Stimulated activated CD8-positive, alpha-beta memory T cell treated with anti-CD3 and anti-CD28 coated beads, Interleukin-2, amount 100 ng/mL, for 48 hours (primary cell): ENCODE measurements around the gene SH3GL1.
"Not testable (repeated sequence)": the region's sequence is repeated elsewhere in the genome, so short reads cannot be mapped to it uniquely, and the experiment has no call there.

Experiments
- DNase-seq, 2 donors: peaks; one replicate each; pipeline ENCODE4 v3.0.0-alpha.2; 2020; ENCODE audit warnings: low read depth in 2 of 2

SH3GL1 gene

DNA sequence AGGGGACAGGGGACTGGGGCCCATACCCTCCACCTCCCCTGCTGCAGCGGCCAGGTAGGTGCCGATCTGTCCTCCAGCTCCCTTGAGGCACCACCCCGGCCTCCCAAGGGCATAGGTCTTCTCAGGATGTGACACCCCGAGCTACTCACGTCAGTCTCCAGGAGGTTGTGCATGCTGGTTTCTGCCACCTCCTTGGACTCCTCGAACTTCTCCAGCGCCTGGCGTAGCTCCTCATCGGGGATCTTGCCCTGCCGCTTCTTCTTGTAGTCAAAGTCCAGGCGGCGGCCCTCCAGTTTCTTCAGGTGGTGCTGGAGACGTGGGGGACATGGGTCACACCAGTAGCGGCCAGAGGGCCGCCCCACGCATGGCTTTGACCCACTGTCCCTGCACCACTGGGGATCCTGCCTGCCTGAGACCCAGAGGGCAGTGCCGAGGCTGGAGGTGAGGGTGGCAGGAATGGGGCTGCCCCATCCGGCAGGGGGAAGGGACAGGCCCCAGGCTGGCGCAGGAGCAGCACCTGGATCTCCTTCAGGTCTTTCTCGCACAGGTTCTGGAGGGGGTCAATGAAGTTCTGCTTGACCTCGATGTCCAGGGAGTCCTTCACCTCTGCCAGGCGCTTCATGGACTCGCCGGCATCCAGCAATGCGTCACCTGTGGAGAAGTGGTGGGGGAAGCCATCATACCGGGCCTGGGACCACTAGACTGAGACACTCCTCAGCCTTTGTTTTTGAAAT, 36.6 kb downstream of the SH3GL1 start:
- no peak for DNase-seq

DNA sequence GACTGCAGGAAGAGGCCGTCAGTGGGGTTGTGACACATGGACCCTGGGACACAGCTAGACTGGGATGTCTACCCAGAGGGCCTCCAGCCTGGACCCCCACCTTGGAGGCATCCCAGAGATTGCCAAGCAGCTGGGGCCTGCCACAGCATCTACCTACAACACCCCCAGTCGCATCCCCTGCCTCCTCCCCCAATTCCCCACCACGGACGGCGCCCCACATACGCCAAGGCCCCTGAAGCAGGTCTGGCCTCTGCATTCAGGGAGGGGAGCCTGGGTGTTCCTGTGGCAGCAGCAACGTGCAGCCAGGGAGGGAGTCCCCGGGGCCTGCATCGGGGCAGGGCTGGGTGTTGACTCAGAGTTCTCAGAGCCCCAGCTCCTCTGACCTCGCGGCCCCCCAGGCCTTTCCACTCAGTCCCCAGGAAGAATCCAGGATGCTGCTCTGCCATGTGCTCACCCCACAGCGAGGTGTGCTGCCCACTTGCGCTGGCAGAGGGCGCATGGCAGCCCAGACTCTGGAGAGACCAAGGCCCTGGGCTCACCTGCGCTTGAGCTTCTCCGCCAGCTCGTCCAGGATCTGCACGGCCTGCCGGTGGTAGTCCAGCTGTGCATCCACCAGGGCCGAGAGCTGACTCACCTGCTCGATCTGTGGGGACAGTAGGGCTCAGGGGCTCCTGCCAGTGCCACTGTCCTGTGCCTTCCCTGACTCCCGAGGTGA, 37.4 kb downstream of the SH3GL1 start:
- no peak for DNase-seq

DNA sequence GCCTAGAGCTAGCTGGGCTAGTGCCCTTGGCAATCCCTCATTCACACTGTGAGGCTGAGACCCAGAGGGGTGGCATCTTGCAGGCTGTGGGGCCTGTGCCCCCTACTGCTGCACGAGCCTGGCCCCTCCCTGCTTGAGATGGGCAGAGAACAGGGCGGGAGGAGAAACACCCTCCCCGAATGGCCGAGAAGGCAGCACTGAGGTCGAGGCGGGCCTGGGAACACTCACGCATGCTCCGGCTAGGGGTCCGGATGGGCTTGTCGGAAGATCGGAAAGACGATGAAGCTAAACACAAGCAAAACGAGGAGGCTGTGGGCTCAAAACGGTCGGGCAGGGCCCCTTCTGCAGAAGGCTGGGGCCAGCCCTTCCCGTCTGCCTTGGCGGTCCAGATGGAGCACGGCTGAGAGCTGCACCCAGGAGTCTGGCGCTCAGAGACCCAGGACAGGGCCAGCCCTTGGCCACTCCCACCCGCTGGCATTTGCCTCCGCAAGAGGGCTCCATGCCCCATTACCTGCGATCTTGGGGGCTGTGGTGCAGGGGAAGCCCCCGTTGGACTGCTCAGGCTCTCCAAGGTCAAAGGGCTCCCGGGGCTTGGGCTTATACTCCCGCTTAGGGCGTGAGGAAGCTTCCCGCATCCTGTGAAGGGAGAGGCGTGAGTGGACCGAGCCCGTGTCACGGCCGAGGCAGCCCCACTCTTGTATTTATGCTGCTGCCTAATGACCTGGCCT, 38.1 kb downstream of the SH3GL1 start:
- DNase-seq, result no peak

DNA sequence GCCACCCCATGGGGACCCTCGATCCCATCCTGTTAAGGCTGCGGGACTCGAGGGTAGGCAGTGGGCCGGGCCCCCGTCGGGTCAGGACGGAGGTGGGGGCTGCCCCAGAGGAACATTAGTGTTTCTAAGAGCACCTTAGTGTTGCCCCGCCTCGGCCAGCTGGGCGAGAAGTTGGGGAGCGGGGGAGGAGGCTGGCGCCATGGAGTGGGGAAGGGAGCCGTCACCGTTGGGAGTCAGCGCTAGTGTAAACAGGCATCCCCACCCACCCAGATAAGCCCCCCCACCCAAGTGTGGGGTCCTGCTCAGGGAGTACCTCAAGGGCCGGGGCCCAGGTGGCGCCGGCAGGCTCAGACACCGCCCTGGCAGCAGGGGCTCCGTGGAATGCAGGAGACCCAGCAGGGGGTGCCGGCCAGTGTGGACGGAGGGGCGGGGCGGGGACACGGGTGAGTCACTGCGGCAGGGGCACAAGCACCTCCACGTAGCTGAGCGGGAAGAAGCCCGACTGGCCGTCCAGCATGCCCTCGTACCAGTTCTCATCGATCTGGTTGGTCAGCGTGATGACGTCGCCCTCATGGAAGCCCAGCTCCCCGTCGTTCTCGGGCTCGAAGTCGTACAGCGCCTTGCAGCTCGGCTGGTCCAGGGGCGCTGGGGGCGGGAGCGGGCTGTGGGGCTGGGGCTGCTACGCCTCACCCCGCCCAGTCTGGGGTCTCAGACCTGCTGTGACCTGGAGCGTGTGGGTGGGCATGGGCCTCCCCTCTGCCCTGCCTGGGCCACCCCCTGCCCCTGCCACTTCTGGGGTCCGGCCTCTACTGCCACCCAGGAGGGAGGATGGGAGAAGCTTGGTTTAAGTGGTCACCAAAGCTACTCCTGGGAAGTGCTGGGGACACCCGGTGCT, 38.9 kb downstream of the SH3GL1 start:
- DNase-seq, result no peak

DNA sequence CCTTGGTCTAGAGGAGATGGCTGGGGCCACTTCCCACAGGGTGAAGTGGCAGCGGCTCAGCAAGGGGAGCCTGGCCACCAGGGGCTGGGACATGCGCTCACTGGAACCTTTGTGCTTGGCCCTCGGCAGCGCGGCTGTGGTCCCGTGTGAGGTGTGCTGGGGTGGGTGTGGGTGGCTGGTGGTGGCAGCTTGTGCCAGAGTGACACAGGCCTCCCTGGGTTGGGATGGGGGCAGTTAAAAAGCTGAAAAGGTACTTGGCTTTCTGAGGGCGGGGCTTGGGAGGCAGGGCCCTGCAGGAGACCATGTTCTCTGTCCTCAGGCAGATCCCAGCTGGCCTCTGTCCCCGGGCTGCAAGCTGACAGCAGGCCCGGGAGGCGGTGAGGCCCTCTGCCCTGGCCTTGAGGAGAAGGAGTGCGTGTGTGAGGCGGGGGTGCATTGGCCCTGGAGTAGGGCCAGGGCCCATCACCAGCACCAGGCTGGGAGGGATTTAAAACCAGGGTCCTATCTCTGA, 39.7 kb downstream of the SH3GL1 start:
- DNase-seq, result no peak

DNA sequence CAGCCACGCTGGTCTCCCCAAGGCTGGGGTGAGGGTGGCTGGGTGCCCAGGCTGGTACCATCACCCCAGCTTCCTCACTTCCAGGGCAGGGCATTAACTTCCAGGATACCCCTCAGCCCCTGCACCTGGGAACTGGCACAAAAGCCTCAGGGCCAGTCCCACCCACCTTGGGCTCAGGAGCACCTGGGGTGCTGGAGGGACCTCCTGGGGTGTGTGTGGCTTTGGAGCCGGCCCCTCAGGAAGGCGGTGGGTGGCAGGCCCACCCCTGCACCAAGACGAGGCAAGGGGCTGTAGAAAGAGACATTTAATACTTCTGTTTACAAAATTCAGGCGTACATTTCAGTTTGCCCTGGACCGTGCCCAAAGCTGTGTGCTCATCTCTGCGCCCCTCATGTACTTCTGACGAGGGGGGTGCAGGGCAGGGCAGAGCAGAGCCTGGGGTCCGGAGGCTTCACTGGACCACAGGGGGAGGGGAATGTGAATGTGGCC, 40.2 kb downstream of the SH3GL1 start:
- no peak for DNase-seq

DNA sequence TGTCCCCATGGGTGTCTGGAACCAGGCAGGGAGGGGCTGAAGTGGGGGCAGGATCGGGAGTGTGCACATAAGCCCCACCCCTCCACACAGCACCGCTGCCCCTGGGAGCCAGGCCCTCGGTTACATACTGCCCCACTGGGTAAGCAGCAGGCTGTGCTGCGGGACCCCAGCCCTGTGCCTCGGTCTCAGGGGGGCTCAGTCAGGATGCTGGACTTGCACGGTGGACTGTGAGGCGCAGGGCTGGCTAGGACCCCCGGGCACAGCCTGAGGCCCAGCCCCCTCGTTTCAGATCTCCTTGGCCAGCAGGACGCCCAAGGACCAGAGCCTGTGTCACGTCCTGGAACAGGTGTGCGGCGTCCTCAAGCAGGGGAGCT, 40.7 kb downstream of the SH3GL1 start:
- DNase-seq, result no peak

DNA sequence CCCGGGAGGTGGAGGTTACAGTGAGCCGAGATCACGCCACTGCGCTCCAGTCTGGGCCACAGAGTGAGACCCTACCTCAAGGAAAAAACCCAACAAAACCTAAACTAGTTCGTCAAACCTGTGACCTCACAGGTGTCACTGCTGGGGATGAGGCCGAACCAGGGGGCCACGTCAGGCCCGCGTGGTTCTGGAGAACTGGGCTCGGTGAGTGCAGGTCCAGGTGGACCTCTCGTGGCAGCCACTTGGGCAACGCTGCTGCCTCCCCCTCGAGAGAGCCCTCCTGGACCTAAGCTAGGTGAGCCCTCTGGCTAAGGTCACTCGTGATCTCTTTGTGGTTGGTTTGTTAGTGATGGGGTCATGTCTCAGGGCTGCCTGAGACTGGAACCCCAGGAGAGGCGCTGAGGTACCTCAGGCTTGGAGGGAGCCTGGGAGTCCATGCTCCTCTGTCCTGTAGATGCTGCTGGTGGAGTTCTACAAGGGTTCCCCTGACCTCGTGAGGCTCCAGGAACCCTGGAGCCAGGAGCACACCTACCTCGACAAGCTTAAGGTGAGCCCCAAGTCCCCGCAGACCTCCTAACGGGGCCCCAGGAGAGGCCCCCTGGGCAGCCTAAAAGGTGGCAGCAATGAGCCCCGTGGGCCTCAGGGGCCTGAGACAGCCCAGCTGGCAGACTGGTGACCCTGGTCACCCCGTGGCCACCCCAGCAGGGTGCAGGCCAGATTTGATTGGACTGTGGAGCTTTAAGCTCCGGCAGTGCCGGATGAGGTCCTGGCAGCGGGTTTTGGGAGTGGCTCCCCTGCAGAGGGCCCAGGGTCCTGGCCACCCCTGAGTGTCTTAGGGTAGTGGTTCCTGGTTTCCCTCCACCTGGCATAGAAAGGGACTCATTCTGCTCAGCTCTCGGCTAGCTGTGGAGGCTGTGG, 41.4 kb downstream of the SH3GL1 start:
- DNase-seq, result no peak

DNA sequence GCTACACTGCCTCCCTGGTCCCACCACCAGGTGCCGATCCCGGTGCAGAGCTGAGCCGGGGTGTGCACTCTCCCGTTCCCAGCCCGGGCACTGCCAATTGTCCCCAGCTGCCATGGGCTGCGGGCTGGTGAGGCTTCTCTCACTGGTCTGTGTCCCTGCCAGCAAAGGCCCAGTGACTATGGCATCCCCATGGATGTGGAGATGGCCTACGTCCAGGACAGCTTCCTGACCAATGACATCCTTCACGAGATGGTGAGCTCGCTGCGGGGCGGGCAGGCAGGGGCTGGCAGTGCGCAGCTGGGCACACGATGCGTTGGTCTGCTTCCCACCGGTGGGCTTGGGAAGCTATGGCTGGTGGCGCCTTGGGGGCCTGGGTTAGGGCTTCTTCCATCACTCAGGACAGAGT, 42.4 kb downstream of the SH3GL1 start:
- no peak for DNase-seq

DNA sequence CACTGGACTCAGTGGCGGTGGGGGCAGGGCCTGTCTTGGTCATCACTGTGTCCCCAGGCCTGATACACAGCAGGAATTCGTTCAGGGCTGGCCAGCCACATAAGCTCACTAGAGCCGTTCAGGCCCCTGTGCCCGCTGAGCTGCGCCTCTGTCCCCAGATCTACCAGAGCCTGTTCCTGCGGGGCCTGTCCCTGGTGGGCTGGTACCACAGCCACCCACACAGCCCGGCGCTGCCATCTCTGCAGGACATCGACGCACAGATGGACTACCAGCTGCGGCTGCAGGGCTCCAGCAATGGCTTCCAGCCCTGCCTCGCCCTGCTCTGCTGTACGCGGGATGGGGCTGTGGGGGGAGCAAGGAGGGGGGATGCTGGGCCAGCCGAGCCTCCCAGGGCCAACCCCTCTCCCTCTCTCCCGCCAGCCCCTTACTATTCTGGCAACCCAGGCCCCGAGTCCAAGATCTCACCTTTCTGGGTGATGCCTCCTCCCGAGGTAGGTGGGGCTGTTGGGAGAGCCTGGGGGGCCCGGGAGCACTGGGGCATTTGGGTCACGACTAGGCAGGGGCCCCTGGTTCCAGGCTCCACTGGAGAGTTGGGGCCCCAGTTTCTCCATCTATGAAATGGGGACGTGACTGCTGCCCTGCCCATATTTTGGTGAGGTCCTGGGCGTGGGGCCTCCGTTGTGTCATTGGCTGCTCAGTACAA, 43.1 kb downstream of the SH3GL1 start:
- no peak for DNase-seq

DNA sequence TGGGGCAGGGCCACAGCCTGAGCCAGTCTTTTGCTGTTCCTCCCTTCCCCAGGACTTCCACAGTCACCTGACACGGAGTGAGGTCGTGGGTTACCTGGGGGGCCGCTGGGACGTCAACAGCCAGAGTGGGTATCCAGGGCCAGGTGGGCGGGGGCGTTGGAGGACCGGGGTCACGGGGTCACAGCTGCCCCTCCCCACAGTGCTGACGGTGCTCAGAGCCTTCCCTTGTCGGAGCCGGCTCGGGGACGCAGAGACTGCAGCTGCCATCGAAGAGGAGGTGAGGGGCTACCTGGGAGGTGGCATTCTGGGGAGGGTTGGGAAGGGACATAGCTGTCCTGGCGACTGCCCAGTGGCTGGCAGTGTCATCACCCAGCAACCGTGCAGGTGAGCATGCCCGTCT, 45.5 kb downstream of the SH3GL1 start:
- no peak for DNase-seq

DNA sequence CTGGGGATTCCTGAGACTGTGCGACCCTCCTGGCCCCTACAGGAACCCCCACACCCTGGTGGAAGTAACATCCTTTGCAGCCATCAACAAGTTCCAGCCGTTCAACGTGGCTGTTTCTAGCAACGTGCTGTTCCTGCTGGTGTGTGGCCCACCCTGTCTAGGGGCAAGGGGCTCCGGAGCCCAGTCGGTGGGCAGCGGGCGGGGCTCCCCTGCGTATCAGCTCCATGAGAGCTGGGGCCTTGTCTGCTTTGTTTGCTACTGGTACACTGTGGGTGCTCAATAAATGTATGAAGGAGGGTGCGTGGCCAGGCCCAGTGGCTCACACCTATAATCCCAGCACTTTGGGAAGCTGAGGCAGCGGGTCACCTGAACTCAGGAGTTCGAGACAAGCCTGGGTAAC, 46.1 kb downstream of the SH3GL1 start:
- no peak for DNase-seq

DNA sequence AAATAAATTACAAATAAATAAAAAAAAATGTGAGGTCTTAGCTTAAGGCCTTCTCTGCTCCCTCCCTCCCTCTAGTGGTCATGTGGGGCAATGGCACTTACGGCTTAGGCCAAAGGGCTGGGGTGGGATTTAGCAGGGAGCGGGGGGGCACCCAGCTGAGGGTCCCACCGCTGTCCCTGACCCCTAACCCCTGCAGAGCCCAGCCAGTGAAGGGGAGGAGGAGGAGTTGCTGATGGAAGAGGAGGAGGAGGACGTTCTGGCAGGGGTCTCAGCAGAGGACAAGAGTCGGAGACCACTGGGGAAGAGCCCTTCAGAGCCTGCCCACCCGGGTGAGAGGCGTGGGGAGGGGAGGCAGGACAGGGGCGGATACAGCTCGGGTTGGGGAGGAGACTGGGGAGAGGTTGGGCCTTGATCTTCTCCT, 47.6 kb downstream of the SH3GL1 start:
- no peak for DNase-seq

DNA sequence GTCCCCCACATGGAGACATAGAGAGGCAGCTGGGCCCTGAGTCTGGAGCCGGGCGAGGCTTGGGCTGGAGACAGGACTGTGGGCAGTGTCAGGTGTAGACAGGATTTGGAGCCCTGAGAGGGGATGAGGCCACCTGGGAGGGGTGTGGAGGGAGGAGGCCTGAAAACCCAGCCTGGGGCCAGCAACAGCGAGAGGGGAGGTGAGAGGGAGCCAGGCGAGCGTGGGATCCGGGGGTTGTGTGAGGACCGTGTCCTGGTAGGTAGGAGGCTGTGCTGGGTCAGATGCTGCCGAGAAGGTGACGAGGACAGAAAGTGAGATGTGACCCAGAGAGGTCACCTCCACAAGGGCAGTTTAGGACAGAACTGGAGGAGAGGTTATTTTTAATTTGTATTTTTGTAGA, 49.6 kb downstream of the SH3GL1 start:
- DNase-seq, result no peak

DNA sequence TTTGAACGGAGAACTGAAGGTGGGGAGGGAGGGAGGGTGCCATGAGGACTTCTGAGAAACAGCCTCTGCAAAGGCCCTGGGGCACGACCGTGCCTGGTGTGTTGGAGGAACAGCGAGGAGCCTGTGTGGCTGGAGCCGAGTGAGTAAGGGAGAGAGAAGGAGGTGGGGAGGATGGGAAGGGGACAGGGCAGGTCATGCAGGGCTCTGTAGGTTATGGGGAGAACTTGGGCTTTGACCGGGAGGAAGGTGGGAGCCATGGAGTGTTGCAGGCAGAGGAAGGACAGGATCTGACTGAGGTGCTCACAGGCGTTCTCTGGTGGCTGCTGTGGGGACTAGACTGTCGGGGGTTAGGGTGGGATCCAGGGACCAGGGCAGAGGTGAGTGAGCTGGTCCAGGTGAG, 50.2 kb downstream of the SH3GL1 start:
- no peak for DNase-seq

DNA sequence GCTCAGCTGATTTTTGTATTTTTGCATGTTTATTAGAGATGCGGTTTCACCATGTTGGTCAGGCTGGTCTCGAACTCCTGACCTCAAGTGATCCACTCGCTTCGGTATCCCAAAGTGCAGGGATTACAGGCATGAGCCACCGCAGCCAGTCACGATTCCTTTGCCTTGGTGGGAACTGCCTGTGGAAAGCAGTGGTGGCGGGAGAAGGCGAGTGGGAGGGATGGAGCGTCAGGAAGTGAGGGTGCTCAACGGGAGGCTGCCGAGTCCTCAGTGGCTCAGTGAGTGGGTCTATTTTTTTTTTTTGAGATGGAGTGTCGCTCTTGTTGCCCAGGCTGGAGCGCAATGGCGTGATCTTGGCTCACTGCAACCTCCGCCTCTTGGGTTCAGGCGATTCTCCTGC, 51.1 kb downstream of the SH3GL1 start:
- not testable (repeated sequence) for DNase-seq

DNA sequence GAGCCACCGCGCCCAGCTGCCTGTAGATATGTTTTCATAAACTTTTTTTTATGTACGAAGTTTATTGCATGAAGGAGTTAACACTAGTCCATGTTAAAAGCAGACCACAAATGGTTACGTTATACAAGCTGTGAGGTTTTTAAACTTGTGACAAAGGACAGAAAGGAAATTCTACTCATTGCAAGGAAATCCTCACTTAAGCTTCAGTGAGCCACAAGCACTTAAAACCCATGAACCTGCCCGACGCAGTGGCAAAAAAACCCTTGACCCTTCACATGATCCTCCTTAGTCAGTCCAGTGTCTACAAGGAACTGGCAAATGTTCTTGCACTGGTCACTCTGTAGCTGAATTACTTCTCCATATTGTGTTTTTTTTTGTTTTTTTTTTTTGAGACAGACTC, 52.8 kb downstream of the SH3GL1 start:
- no peak for DNase-seq

DNA sequence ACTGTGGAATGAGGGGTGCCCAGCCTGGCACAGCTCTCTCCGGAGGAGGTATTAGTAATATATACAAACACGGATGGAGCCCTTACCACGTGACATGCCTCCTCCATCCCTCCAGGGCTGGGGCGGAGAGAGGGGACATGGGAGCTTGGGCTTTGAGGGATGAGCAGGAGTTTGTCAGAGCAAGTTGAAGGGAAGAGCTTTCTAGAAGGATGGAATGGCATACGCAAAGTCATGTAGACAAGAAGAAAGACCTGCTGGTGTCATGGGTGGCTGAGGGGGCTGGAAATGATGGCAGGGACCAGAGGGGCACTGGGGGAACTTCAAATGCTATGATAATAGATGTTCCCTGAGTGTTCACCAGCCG, 54.3 kb downstream of the SH3GL1 start:
- DNase-seq, result no peak

DNA sequence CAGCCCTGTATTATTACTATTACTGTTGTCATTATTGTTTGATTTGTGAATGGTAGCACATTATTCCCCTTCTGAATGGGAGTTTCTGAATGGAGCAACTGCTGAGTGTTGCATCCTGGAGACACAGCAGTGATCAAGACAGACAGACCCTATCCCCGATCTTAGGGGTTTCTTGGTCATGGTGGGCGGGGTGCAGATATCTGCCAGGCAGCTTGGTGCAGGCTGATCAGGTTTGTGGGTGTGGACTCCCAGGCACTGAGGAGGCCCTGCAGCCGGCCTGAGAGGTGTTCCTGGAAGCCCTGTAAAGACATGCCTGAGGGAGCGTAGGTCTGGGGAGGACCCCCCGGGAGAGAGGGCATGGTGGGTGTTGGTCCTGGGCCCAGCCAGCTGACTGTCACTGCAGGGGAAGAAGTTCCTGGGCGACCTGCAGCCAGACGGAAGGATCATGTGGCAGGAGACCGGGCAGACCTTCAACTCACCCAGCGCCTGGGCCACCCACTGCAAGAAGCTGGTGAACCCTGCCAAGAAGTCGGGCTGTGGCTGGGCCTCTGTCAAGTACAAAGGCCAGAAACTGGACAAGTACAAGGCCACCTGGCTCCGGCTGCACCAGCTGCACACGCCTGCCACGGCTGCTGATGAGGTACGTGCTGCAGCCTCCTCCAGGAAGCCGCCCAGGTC, 54.9 kb downstream of the SH3GL1 start:
- DNase-seq, result no peak
